Measurements from ENCODE around the gene FLNA.

The FLNA gene

DNA sequence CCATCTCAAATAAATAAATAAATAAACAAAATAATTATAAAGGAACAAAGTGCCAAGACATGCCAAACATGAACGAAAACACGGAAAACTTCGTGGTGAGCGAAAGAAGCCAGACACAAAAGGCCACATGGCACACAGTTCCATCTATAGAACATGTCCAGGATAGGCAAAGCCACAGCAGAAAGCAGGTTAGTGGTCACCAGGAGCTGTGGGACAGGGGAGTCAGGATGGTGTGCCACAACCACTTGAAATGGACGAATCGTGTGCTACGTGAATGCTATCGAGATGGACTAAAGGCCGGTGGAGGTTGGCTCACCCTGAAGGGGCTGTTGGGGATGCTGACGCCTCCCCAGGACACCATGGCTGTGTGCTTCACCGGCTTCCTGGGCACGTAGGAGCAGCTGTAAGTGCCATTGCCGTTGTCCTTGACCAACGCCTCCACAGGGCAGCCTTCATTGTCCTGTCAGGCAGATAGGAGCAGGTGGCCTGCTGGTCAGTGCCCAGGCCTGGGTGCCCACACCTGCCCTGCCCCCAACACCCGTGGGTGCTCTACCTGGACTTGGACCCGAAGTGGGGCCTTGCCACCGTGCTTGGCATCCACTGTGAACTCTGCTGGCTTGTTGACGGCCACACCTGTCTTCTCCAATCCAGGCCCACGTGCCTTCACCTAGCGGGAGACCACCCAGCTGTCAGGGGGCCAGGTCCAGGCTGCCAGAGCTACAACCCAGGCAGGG, 10.6 kb downstream of the FLNA start:
- H3K4me1 Mint-ChIP-seq = peaks cover 6 to 17% of the 10 kb centered on the region in 2 donors
- no peak overlapping the region for H3K27ac Mint-ChIP-seq
- H3K4me3 Mint-ChIP-seq = no peak overlapping the region
- peaks cover 17 to 19% of the 10 kb centered on the region in 2 donors for H3K36me3 Mint-ChIP-seq
- DNase-seq (no peak), ATAC-seq (replicated peaks) (no peak)
- no peaks in the 10 kb centered on the region for H3K27me3 Mint-ChIP-seq
- no peaks in the 10 kb centered on the region for H3K9me3 Mint-ChIP-seq

DNA sequence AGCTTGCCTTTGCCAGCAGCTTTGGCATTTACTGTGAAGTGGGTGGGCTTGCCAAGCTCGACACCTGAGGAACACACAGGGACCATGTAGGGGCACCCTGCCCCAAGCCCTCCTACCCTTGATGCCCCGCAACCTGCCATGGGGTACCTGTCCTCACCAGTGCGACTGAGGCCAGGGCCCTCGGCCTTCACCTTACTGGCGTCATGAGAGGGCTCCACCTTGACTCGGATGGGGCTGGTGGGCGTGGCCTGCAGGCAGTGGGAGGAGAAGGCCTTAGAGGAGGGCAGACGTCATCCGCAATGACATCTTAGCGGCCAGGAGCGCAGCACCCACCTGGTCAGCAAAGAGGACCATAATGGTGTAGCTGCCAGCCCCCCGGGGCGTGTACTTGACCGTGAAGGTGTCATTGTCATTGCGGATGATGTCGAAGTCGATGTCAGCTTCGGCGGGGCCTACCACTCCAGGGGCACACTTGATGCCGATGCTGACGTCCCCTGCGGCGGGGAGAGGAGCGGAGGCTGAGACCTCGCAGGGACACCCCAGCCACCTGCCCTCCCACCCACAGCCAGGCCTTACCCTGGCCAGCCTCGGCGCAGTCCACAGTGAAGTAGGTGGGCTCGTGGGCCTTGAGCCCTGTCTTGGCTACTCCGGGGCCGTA, 12.2 kb downstream of the FLNA start:
- Mint-ChIP-seq H3K4me3 (no peak overlapping the region), H3K36me3 (peaks cover 19% of the 10 kb centered on the region in 2 donors), H3K4me1 (peaks cover 5 to 11% of the 10 kb centered on the region in 2 donors), H3K27ac (no peak overlapping the region), H3K9me3 (no peaks in the 10 kb centered on the region), H3K27me3 (no peaks in the 10 kb centered on the region)
- ATAC-seq (replicated peaks) (no peak), DNase-seq (no peak)

DNA sequence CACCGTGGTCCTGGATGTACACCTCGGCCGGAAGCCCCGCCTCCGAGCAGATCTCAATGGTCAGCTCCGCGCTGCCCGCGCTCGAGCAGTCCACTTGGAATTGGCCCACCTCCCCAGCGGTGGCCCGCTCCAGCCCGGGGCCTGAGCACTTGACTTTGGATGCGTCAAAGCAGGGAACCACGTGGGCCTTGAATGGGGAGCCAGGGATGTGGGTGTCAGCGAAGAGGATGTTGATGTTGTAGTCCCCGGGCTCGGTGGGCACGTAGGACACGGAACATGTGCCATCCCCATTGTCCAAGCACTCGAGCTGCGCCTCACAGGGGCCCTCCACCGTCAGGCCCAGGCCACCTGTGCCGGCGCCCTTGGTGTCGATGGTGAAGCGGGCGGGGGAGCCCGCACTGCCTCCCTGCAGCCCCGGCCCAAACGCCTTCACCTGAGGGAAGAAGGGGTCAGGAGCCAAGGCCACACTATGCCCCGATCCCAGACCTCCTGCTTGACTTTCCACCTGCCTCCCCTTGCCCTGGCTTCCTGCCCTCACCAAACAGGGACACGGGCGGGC, 14.2 kb downstream of the FLNA start:
- DNase-seq = no peak
- no peak for ATAC-seq (replicated peaks)
- H3K36me3 Mint-ChIP-seq = peaks cover 18 to 28% of the 10 kb centered on the region in 2 donors
- H3K4me3 Mint-ChIP-seq = no peak overlapping the region
- no peaks in the 10 kb centered on the region for H3K27me3 Mint-ChIP-seq
- no peaks in the 10 kb centered on the region for H3K9me3 Mint-ChIP-seq
- H3K27ac Mint-ChIP-seq = no peak overlapping the region
- H3K4me1 Mint-ChIP-seq = peaks cover 7 to 18% of the 10 kb centered on the region in 2 donors

DNA sequence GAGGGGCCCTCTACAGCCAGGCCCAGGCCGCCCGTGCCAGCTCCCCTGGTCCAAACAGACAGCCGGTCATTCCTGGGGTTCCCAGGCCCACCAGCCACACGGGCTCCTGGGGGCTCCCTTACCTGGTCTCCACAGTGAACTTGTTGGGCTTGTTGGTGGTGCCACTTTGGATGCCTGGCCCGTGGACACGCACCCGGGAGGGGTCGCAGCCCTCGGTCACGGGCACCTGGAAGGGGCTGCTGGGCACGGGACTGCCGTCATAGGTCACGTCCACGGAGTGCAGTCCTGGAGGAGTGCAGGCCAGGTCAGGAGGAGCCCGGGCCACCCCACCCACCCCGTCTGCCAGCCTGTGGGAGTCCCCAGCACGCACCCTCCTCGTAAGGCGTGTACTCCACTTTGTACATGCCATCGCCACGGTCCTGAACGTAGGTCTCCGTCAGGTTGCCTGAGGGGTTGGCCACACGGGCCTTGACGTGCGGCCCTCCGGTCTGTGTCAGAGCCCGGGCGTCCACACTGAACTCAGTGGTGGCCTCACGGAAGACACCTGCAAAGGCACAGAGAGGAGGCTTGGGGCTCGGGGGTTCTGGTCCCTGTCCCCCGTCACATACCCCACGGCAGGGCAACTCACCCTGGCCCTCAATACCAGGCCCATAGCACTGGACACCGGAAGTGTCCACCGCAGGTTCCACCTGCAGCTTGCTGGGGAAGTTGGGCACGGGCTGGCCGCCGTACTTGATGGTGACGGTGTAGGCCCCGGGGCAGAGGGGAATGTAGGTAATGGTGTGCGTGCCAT, 14.9 kb downstream of the FLNA start:
- ATAC-seq (replicated peaks) (no peak), DNase-seq (no peak)
- Mint-ChIP-seq H3K27ac (no peak overlapping the region), H3K36me3 (peaks cover 14 to 23% of the 10 kb centered on the region in 2 donors), H3K27me3 (no peaks in the 10 kb centered on the region), H3K4me1 (peaks cover 7 to 14% of the 10 kb centered on the region in 2 donors), H3K9me3 (no peaks in the 10 kb centered on the region), H3K4me3 (no peak overlapping the region)

DNA sequence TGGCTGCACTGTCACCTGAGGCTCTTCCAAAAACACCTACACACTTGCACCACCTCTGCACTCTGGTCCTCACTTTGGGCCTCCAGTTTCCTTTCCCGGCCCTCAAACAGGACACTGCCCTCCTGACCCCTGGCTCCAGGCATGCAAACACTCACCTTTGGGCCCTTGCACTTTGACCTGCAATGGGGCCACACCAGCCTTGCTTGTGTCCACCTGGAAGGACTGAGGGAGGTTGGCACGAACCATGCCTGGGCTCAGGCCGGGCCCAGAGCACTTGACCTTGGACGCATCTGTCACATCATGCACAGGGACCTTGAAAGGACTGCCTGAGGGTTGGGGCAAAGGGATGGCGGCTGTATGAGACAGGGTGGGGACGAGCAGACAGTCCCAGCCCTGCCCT, 15.6 kb downstream of the FLNA start:
- ATAC-seq (replicated peaks) = no peak
- H3K27me3 Mint-ChIP-seq = no peaks in the 10 kb centered on the region
- DNase-seq = no peak
- no peaks in the 10 kb centered on the region for H3K9me3 Mint-ChIP-seq
- H3K4me3 Mint-ChIP-seq = peak overlapping the region in 1 of 2 donors; percentile 9
- H3K27ac Mint-ChIP-seq = peak overlapping the region; percentile 4
- peaks cover 14 to 23% of the 10 kb centered on the region in 2 donors for H3K36me3 Mint-ChIP-seq
- peaks cover 7 to 13% of the 10 kb centered on the region in 2 donors for H3K4me1 Mint-ChIP-seq

DNA sequence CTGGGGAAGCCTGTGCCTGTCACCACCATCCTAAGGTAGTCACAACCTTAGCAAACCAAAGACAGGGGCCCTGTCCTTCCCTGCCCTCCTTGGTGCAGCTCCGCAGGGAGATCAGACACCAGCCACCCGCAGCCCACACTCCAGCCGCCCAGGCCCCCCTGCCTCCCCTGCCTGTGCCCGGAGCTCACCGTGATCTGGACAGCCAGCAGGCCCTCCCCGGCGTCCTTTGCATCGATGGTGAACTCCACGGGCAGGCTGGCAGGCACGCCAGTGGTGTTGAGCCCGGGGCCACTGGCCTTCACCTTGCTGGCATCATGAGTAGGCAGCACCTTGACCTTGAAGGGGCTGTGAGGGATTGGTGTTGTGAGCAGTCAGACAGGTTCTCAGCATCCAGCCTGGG, 16.4 kb downstream of the FLNA start:
- Mint-ChIP-seq H3K27ac (no peak overlapping the region), H3K4me1 (peaks cover 10 to 13% of the 10 kb centered on the region in 2 donors), H3K36me3 (peaks cover 23 to 27% of the 10 kb centered on the region in 2 donors), H3K27me3 (no peaks in the 10 kb centered on the region), H3K4me3 (no peak overlapping the region), H3K9me3 (no peaks in the 10 kb centered on the region)
- ATAC-seq (replicated peaks) (no peak), DNase-seq (no peak)

DNA sequence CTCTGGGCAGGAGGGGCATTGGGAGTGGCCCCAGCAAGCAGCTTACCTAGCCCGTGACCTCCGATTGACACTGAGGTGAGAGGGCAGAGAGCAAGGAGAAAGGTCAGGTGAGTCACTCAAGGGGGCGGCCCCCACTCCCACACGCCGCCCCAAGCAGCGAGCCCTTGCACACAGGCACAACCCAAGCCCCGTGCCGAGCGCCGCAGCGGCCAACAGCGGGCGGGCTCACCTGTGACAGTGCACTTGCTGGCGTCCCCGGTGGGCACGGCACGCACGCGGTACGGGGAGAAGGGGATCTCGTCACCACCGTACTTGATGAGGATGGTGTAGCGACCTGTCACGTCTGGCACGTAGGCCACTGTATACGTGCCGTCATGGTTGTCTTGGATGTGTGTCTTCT, 17.2 kb downstream of the FLNA start:
- ATAC-seq (replicated peaks) (no peak), DNase-seq (no peak)
- Mint-ChIP-seq H3K4me3 (no peak overlapping the region), H3K36me3 (peaks cover 23 to 25% of the 10 kb centered on the region in 2 donors), H3K9me3 (no peaks in the 10 kb centered on the region), H3K4me1 (peaks cover 10 to 13% of the 10 kb centered on the region in 2 donors), H3K27me3 (no peaks in the 10 kb centered on the region), H3K27ac (peak overlapping the region; percentile 37)

DNA sequence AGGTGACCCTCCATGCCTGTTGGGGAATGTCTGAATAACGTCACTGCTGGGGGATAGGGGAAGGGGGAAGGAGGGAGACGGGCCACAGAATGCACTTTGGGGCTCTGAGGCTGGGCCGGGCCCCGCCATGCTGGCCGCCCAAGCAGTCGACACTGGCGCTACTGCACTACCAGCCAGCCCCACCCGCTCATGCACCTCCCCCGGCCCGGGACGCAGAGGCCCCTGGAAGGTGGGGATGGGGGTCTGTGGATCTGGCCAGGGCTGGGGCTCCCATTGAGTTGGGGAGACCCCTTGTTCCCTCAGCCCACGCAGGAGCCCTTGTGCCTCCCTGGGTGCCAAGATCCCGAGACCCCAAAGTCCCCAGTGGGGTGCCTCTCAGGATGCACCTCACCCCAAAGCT, 17.8 kb downstream of the FLNA start:
- DNase-seq = no peak
- no peaks in the 10 kb centered on the region for H3K27me3 Mint-ChIP-seq
- ATAC-seq (replicated peaks) = no peak
- H3K9me3 Mint-ChIP-seq = no peaks in the 10 kb centered on the region
- no peak overlapping the region for H3K4me3 Mint-ChIP-seq
- peaks cover 14 to 16% of the 10 kb centered on the region in 2 donors for H3K4me1 Mint-ChIP-seq
- H3K27ac Mint-ChIP-seq = no peak overlapping the region
- H3K36me3 Mint-ChIP-seq = peaks cover 27% of the 10 kb centered on the region in 2 donors

DNA sequence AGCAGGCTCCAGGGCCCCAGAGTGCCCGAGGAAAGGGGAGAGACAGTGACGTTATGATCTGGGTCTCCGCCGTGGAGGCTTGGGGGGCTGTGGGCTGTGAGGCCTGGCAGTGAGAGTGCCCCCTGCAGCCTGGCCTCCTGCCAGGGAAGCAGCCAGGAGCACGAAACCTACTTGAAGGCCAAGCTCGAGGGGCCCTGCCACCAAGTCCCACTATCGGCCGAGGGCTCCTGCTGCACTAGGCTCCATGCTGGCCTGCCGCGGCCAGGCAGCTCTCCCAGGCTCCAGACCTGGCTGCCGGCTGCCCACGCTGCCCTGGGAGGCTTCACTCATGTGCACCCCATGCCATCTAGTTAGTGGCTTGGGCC, 18.7 kb downstream of the FLNA start:
- H3K4me3 Mint-ChIP-seq = no peak overlapping the region
- H3K4me1 Mint-ChIP-seq = peaks cover 17 to 19% of the 10 kb centered on the region in 2 donors
- DNase-seq (no peak), ATAC-seq (replicated peaks) (no peak)
- H3K27me3 Mint-ChIP-seq = no peaks in the 10 kb centered on the region
- H3K9me3 Mint-ChIP-seq = no peaks in the 10 kb centered on the region
- H3K27ac Mint-ChIP-seq = peak overlapping the region; percentile 11
- peaks cover 27 to 31% of the 10 kb centered on the region in 2 donors for H3K36me3 Mint-ChIP-seq

DNA sequence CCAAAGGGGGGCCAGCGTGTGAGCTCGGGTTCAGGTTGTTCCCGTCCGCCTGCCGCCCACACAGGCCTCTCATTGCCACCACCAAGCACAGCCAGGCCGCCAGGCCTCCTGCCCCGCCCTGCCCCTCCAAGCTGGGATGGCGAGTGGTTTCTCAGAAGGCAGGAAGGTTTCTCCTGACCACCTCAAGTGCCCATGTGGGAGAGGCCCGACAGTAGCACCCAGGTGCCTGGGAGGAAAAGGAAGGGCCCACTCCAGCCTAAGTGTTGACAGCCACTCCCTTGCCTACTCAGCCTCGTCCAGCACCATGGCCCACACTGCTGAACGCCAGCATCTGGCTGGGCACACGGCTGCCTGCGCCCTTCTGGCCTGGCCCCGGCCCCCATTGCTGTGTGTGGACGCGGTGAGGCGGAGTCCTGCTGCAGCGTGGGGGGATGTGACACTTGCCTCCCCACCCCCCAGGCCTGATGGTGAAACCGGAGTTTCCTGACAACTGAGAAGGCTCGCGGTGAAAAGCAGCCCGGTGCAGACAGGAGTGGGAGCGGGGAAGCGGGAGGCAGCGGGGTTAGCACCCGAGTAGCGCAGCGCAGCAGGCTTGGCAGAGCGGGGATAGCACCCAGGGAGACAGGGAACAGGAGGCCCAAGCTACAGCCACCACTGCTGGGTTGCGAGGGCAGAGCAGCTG, 19.2 kb downstream of the FLNA start:
- H3K4me1 Mint-ChIP-seq = peaks cover 17 to 19% of the 10 kb centered on the region in 2 donors
- peaks cover 28 to 30% of the 10 kb centered on the region in 2 donors for H3K36me3 Mint-ChIP-seq

DNA sequence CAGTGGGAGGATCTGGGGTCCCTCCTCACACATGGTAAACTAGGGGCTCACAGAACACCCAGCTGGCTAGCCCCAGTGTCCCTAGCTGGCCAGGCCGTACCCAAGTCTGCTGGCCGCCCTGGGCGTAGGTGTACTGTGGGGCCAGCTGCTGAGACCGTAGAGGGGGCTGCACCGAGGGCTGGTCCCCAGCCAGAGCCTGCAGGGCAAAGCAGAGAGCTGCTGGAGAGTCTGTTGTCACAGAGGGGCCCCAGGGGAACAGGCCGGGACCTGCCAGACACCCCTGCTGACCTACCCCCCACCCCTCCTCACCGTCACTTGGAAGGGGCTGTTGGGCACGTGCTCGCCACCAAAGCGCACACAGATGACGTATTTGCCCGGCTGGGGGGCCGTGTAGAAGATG, 19.9 kb downstream of the FLNA start:
- H3K36me3 Mint-ChIP-seq = peaks cover 31 to 36% of the 10 kb centered on the region in 2 donors
- no peaks in the 10 kb centered on the region for H3K9me3 Mint-ChIP-seq
- H3K27me3 Mint-ChIP-seq = no peaks in the 10 kb centered on the region
- H3K27ac Mint-ChIP-seq = no peak overlapping the region
- ATAC-seq (replicated peaks) = no peak
- peaks cover 20 to 22% of the 10 kb centered on the region in 2 donors for H3K4me1 Mint-ChIP-seq
- no peak for DNase-seq
- H3K4me3 Mint-ChIP-seq = no peak overlapping the region

More for the DNA sequence above, 19.2 kb downstream of the FLNA start:
- Mint-ChIP-seq H3K27ac (peak overlapping the region; percentile 20), H3K4me3 (no peak overlapping the region), H3K9me3 (no peaks in the 10 kb centered on the region), H3K27me3 (no peaks in the 10 kb centered on the region)
- ATAC-seq (replicated peaks) = no peak
- no peak for DNase-seq

DNA sequence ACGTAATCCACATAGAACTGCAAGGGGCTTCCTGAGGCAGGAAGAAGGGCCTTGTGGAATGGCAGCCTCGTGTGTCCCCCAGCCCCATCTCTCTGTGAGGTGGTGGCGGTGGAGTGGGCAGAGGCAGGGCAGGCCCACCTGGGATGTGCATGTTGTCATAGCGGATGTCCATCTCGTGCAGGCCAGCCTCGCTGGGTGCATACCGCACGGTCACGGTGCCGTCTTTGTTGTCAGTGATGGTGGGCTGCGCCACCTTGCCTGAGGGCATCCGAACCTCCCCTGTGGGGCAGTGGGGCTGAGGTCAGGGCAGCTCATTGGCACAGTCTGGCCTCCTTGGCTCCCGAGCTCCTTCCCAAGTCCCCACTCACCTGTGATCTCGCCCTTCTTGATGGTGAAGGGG, 20.4 kb downstream of the FLNA start:
- Mint-ChIP-seq H3K4me1 (peaks cover 20 to 27% of the 10 kb centered on the region in 2 donors), H3K36me3 (peaks cover 34 to 41% of the 10 kb centered on the region in 2 donors), H3K9me3 (no peaks in the 10 kb centered on the region), H3K4me3 (no peak overlapping the region), H3K27ac (no peak overlapping the region), H3K27me3 (no peaks in the 10 kb centered on the region)
- DNase-seq (no peak), ATAC-seq (replicated peaks) (no peak)

DNA sequence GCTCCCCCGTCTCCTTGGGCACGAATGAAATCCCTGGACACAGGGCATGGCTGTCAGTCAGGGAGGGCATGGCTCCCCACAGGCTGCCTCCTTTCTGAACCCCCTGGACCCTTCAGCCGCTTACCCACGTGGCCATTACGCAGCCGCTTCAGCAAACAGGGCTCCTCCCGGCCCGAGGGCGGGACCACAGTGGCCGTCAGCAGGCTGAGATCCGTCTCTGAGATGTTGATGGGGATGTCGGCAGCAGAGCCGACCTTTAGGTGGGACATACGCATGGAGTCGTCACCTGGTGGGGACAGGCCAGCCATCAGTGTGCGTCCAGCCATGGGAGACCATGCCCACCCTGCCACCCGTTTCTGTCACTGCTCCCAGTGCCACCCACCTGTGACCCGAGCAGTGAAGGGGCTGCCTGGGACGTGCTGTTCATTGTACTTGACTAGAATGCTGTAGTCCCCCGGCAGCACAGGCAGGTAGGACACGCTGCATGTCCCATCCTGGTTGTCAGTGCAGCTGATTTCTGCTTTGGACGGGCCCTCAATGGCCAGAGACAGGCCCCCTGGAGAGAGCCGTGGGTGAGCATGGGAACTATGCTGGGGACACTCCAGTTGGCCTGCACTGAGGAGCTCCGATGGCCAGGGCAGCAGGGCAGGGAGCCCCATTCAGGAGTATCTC, 21.1 kb downstream of the FLNA start:
- DNase-seq = no peak
- ATAC-seq (replicated peaks) = no peak
- Mint-ChIP-seq H3K27ac (peak overlapping the region; percentile 47), H3K4me3 (no peak overlapping the region), H3K27me3 (no peaks in the 10 kb centered on the region), H3K4me1 (peaks cover 18 to 23% of the 10 kb centered on the region in 2 donors), H3K36me3 (peaks cover 29 to 38% of the 10 kb centered on the region in 2 donors), H3K9me3 (no peaks in the 10 kb centered on the region)

Data from stimulated activated naive B cell treated with anti-CD40 and anti-IgM and Interleukin-4, amounts not matched to agents 10 μg/mL and 1 μg/mL and 100 μg/mL, for 72 hours (primary cell).